CD14-positive monocyte (primary cell): ENCODE results near the gene KAZN. TPM values are rescaled to one million over a fixed set of nuclear protein-coding genes. Genes with fewer than 3 reads are reported as not detected.

Source experiments
- DNase-seq, 3 donors: peaks; one replicate each; pipeline ENCODE4 v3.0.0-alpha.2; 2011 to 2022
- H2AFZ ChIP-seq: 2 replicates; pipeline ENCODE4 v1.6.0; 2012; ENCODE audit warnings: mild to moderate bottlenecking, low read depth, low read length, inconsistent platforms; ENCODE audit not compliant: insufficient read depth, poor library complexity, severe bottlenecking
- H3K27ac ChIP-seq, 2 donors: 1 replicate in 1 of 2; 2 replicates in 1 of 2; pipeline ENCODE4 v1.5.1; 2012 to 2013; ENCODE audit warnings: low read length in 2 of 2, control low read depth in 1 of 2, inconsistent platforms in 1 of 2, low read depth in 1 of 2, mild to moderate bottlenecking in 1 of 2
- H3K27me3 ChIP-seq, 2 donors: one replicate each; pipeline versions ENCODE4 v1.6.0 to v1.6.1; 2011 to 2013; ENCODE audit warnings: low read length in 2 of 2; ENCODE audit not compliant: control insufficient read depth in 2 of 2, insufficient read depth in 2 of 2
- H3K36me3 ChIP-seq, 2 donors: replicated peaks in 1 of 2; 1 replicate in 1 of 2; 2 replicates in 1 of 2; pipeline versions ENCODE4 v1.5.1 to v1.6.1; 2012 to 2013; ENCODE audit warnings: low read length in 2 of 2, control low read depth in 1 of 2, inconsistent platforms in 1 of 2, mild to moderate bottlenecking in 1 of 2; ENCODE audit not compliant: insufficient read depth in 2 of 2, control insufficient read depth in 1 of 2
- H3K4me1 ChIP-seq, 2 donors: 1 replicate in 1 of 2; 2 replicates in 1 of 2; pipeline versions ENCODE4 v1.5.1 to v1.6.1; 2012 to 2013; ENCODE audit warnings: low read length in 2 of 2, control low read depth in 1 of 2, inconsistent platforms in 1 of 2, mild to moderate bottlenecking in 1 of 2, moderate library complexity in 1 of 2; ENCODE audit not compliant: insufficient read depth in 2 of 2, control insufficient read depth in 1 of 2
- H3K4me2 ChIP-seq: replicated peaks from 2 replicates; pipeline ENCODE3; 2012; ENCODE audit warnings: low read length, moderate library complexity, mild to moderate bottlenecking; ENCODE audit not compliant: poor library complexity, severe bottlenecking; ENCODE audit errors: extremely low read depth
- H3K4me3 ChIP-seq, 3 experiments: fragments of 200-600 bp in 1 of 3; sonication (generic) in 1 of 3; replicated peaks in 1 of 3; 1 replicate in 2 of 3; 2 replicates in 1 of 3; pipeline ENCODE4 v1.5.1; 2011 to 2013; ENCODE audit warnings: low read length in 3 of 3, mild to moderate bottlenecking in 3 of 3, control low read depth in 2 of 3, low read depth in 2 of 3, inconsistent platforms in 1 of 3, moderate library complexity in 1 of 3
- H3K79me2 ChIP-seq: 2 replicates; pipeline ENCODE4 v1.6.0; 2012; ENCODE audit warnings: mild to moderate bottlenecking, control low read depth, inconsistent platforms, low read length, moderate library complexity; ENCODE audit not compliant: insufficient read depth
- H3K9ac ChIP-seq: 2 replicates; pipeline ENCODE4 v1.6.0; 2017; ENCODE audit warnings: low read length, mild to moderate bottlenecking; ENCODE audit not compliant: insufficient read depth, poor library complexity, severe bottlenecking
- H3K9me3 ChIP-seq, 2 donors: replicated peaks in 1 of 2; 1 replicate in 1 of 2; 2 replicates in 1 of 2; pipeline versions ENCODE4 v1.5.1 to v1.6.1; 2012 to 2013; ENCODE audit warnings: low read length in 2 of 2, control low read depth in 1 of 2; ENCODE audit not compliant: control insufficient read depth in 1 of 2, insufficient read depth in 1 of 2
- H4K20me1 ChIP-seq: 2 replicates; pipeline ENCODE4 v1.6.0; 2012; ENCODE audit warnings: mild to moderate bottlenecking, low read length, control low read depth, moderate library complexity; ENCODE audit not compliant: insufficient read depth
- H3K27ac Mint-ChIP-seq, 7 donors: one replicate each; pipeline ENCODE4 v1.8.0; 2020; ENCODE audit warnings: mild to moderate bottlenecking in 7 of 7, mixed read lengths in 7 of 7, moderate library complexity in 6 of 7, inconsistent platforms in 2 of 7
- H3K27me3 Mint-ChIP-seq, 3 donors: one replicate each; pipeline ENCODE4 v1.8.0; 2021 to 2022; ENCODE audit warnings: low read depth in 3 of 3, mild to moderate bottlenecking in 3 of 3, mixed read lengths in 3 of 3, moderate library complexity in 3 of 3, inconsistent platforms in 1 of 3
- H3K36me3 Mint-ChIP-seq, 2 donors: one replicate each; pipeline ENCODE4 v1.8.0; 2020; ENCODE audit warnings: mixed read lengths in 2 of 2, inconsistent platforms in 1 of 2, mild to moderate bottlenecking in 1 of 2
- H3K4me1 Mint-ChIP-seq: one replicate; pipeline ENCODE4 v1.8.0; 2020; ENCODE audit warnings: mild to moderate bottlenecking, mixed read lengths
- H3K4me3 Mint-ChIP-seq, 2 donors: one replicate each; pipeline ENCODE4 v1.8.0; 2020; ENCODE audit warnings: mild to moderate bottlenecking in 2 of 2, mixed read lengths in 2 of 2, moderate library complexity in 1 of 2
- H3K9me3 Mint-ChIP-seq, 7 donors: one replicate each; pipeline ENCODE4 v1.8.0; 2020 to 2022; ENCODE audit warnings: mixed read lengths in 7 of 7, mild to moderate bottlenecking in 6 of 7, moderate library complexity in 6 of 7, inconsistent platforms in 2 of 7
- WGBS: methylation state at CpG from one replicate; pipeline ENCODE4 v1.1.5; 2013; ENCODE audit warnings: missing lambda C conversion rate; ENCODE audit not compliant: insufficient coverage; 5-methylcytosine and 5-hydroxymethylcytosine counted together
- intact Hi-C, 2 donors: fragments of 100-400 bp; cut with micrococcal nuclease; formaldehyde crosslinking; loops; one replicate each; pipeline versions ENCODE4 v1.15.0 to v1.15.1; 2023
- polyA plus RNA-seq, 3 donors: library from polyadenylated mRNA; depleted of rRNA in 1 of 3; unstranded in 2 of 3; stranded (reverse) in 1 of 3; fragments of 300-500 nt in 2 of 3; fragments of >200 nt in 1 of 3; fragmentation: Illumina TruSeq in 2 of 3; gene quantifications; 1 replicate in 2 of 3; 2 replicates in 1 of 3; pipeline ENCODE4 v1.2.3, GENCODE V29; 2012 to 2021
- TF ChIP-seq, protein P1 (sequence below): fragments of 200-600 bp; IDR thresholded peaks from one replicate; pipeline ENCODE4 v1.8.0; 2022; ENCODE audit warnings: antibody characterized with exemption, mild to moderate bottlenecking

The KAZN gene
- polyA plus RNA-seq, 3 donors: not detected

DNA sequence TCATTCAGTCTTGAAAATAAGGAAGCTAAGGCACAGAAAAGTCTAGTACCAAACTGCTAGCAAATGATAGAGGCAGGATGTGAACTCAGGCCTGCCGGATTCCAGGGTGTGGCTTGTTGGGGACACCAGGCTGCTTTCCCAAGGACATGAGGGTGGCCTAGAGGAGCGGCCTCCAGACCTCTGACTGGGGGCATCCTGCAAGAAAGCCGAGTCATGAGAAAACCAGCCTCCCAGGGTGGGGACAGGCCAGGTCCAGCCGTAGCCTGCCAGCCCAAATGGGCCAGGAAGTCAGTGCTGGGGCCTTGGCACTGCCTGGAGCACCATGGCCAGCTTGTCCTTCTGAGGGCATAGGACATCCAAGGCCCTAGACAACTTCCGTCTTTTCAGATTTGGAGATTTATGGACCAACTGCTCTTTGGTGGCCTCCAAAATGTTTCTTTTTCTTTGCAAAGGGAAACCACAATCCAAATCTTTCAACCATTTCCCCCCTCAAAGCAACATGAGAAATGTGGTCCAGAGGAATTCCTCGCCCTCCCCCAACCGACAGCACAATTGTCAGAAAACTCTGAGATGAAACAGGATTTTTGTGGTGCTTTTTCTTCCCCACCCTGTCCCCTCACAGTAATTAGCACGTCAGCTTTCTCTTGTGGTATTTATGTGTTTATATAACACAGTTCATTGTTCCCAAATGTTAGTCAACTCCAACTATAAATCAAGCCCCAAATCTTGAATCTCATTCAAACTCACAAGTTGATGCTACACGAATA is 212.3 kb downstream of the KAZN start:
- Histone ChIP-seq H3K9ac (no peak overlapping the region), H3K4me2 (no peak overlapping the region), H3K9me3 (peaks cover 11 to 31% of the 10 kb centered on the region in 2 donors), H3K4me3 (no peak overlapping the region), H3K27ac (no peak overlapping the region), H3K27me3 (no peaks in the 10 kb centered on the region), H4K20me1 (no peaks in the 10 kb centered on the region), H3K79me2 (no peaks in the 10 kb centered on the region), H2AFZ (no peak overlapping the region), H3K36me3 (no peaks in the 10 kb centered on the region), H3K4me1 (no peaks in the 10 kb centered on the region)
- Mint-ChIP-seq H3K4me3 (no peak overlapping the region), H3K36me3 (no peaks in the 10 kb centered on the region), H3K27ac (no peak overlapping the region), H3K4me1 (no peaks in the 10 kb centered on the region), H3K9me3 (peaks cover 9 to 25% (median 22%) of the 10 kb centered on the region in 7 donors), H3K27me3 (peaks cover 2 to 3% (median 3%) of the 10 kb centered on the region in 3 donors)
- DNase-seq: no peak
- intact Hi-C loops: no loop called here
- 16% methylated on average over 6 of the region's 9 CpGs for WGBS
- TF ChIP-seq, protein P1, sequence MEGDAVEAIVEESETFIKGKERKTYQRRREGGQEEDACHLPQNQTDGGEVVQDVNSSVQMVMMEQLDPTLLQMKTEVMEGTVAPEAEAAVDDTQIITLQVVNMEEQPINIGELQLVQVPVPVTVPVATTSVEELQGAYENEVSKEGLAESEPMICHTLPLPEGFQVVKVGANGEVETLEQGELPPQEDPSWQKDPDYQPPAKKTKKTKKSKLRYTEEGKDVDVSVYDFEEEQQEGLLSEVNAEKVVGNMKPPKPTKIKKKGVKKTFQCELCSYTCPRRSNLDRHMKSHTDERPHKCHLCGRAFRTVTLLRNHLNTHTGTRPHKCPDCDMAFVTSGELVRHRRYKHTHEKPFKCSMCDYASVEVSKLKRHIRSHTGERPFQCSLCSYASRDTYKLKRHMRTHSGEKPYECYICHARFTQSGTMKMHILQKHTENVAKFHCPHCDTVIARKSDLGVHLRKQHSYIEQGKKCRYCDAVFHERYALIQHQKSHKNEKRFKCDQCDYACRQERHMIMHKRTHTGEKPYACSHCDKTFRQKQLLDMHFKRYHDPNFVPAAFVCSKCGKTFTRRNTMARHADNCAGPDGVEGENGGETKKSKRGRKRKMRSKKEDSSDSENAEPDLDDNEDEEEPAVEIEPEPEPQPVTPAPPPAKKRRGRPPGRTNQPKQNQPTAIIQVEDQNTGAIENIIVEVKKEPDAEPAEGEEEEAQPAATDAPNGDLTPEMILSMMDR: no peak

DNA sequence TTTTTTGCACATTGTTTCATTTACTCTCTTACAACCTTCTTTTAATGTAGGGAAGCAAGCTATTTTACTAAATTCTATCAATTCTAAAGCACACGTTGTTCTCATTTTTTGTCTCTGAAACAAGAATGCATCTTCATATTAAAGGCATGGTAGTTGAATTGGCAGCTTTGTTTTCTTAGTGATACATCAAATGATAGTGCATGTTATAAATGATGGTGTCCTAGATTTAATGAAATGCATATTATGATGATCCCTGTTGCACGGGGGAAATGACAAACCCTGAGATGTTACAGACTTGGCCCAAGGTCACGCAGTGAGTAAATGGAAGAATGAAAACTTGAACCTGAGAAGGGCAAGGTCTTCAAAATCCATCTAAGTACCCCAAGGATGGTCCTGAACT is 213.1 kb downstream of the KAZN start:
- TF ChIP-seq, protein P1: no peak
- H3K9me3 Mint-ChIP-seq: peaks cover 10 to 18% (median 16%) of the 10 kb centered on the region in 7 donors
- intact Hi-C loops: no loop called here

More for the DNA sequence above, 213.1 kb downstream of the KAZN start:
- Mint-ChIP-seq H3K27me3 (peaks cover 2 to 3% (median 3%) of the 10 kb centered on the region in 3 donors), H3K4me1 (no peaks in the 10 kb centered on the region), H3K36me3 (no peaks in the 10 kb centered on the region), H3K4me3 (no peak overlapping the region), H3K27ac (no peak overlapping the region)
- Histone ChIP-seq H3K9me3 (peaks cover 9 to 23% of the 10 kb centered on the region in 2 donors), H3K9ac (no peak overlapping the region), H3K27ac (no peak overlapping the region), H3K4me1 (no peaks in the 10 kb centered on the region), H3K4me2 (no peak overlapping the region), H3K36me3 (no peaks in the 10 kb centered on the region), H4K20me1 (no peaks in the 10 kb centered on the region), H3K79me2 (no peaks in the 10 kb centered on the region), H2AFZ (no peak overlapping the region), H3K4me3 (no peak overlapping the region), H3K27me3 (no peaks in the 10 kb centered on the region)
- no peak for DNase-seq
- 73% methylated on average over 2 of the region's 3 CpGs for WGBS
